GM23338 (cell line): ENCODE measurements around the gene PXMP2.

Source experiments
- CREB1 ChIP-seq: fragments of 250-450 bp; sonication (Bioruptor Pico); IDR thresholded peaks from 2 replicates; pipeline ENCODE4 v1.5.0; 2020; ENCODE audit warnings: low read depth, mild to moderate bottlenecking, moderate library complexity
- EZH2 ChIP-seq: fragments of 200-600 bp; sonication (generic); IDR thresholded peaks from one replicate; pipeline ENCODE4 v1.8.0; 2017; ENCODE audit warnings: antibody characterized with exemption, mild to moderate bottlenecking, low read depth; ENCODE audit not compliant: unreplicated experiment
- EZH2phosphoT487 ChIP-seq: fragments of 200-600 bp; sonication (generic); IDR thresholded peaks from one replicate; pipeline ENCODE4 v1.8.1; 2018; ENCODE audit warnings: antibody characterized with exemption; ENCODE audit not compliant: unreplicated experiment
- JUNB ChIP-seq: IDR thresholded peaks from one replicate; pipeline ENCODE4 v1.6.1; 2016; ENCODE audit warnings: antibody characterized with exemption; ENCODE audit not compliant: unreplicated experiment
- NANOG ChIP-seq: IDR thresholded peaks from 2 replicates; pipeline ENCODE4 v1.6.1; 2016; ENCODE audit warnings: antibody characterized with exemption, borderline replicate concordance
- POLR2AphosphoS5 ChIP-seq: IDR thresholded peaks from 2 replicates; pipeline ENCODE4 v1.6.1; 2016; ENCODE audit warnings: antibody characterized with exemption, low read depth
- REST ChIP-seq: IDR thresholded peaks from one replicate; pipeline ENCODE4 v1.6.1; 2018; ENCODE audit warnings: antibody characterized with exemption; ENCODE audit not compliant: unreplicated experiment
- STAT1 ChIP-seq: IDR thresholded peaks from one replicate; pipeline ENCODE4 v1.6.1; 2016; ENCODE audit warnings: antibody characterized with exemption; ENCODE audit not compliant: unreplicated experiment
- TF ChIP-seq, protein P1 (sequence below), 2 experiments: fragments of 200-600 bp in 1 of 2; sonication (generic) in 1 of 2; conservative IDR thresholded peaks; 2 replicates each; pipeline versions ENCODE4 v1.5.1 to v1.6.1; 2016 to 2017; ENCODE audit warnings: antibody characterized with exemption in 2 of 2, low read depth in 2 of 2, mild to moderate bottlenecking in 2 of 2, moderate library complexity in 1 of 2
- TF ChIP-seq, protein P2 (sequence below): IDR thresholded peaks from 2 replicates; pipeline ENCODE4 v1.6.1; 2016; ENCODE audit warnings: antibody characterized with exemption
- TF ChIP-seq, protein P3 (sequence below): fragments of 250-450 bp; sonication (Bioruptor Pico); IDR thresholded peaks from 2 replicates; pipeline ENCODE4 v1.5.0; 2020; ENCODE audit warnings: mild to moderate bottlenecking, moderate library complexity

DNA sequence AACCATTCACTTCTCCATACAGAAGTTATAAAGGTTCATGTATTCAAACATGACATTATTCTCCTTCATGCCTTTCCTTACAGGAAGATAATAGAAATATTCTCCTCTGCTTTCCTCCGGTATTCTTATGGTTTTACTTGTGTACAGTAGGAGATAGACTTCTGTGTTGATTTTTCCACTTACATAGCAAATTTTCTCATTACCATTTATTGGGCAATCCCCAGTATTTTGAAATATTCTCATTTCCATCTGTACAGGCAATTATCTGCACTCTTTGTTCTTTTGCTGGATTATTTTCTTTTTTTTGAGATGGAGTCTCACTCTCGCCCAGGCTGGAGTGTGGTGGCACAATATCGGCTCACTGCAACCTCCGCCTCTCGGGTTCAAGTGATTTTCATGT, 11.0 kb downstream of the PXMP2 start:
- TF ChIP-seq, protein P1, sequence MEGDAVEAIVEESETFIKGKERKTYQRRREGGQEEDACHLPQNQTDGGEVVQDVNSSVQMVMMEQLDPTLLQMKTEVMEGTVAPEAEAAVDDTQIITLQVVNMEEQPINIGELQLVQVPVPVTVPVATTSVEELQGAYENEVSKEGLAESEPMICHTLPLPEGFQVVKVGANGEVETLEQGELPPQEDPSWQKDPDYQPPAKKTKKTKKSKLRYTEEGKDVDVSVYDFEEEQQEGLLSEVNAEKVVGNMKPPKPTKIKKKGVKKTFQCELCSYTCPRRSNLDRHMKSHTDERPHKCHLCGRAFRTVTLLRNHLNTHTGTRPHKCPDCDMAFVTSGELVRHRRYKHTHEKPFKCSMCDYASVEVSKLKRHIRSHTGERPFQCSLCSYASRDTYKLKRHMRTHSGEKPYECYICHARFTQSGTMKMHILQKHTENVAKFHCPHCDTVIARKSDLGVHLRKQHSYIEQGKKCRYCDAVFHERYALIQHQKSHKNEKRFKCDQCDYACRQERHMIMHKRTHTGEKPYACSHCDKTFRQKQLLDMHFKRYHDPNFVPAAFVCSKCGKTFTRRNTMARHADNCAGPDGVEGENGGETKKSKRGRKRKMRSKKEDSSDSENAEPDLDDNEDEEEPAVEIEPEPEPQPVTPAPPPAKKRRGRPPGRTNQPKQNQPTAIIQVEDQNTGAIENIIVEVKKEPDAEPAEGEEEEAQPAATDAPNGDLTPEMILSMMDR (conservative IDR thresholded peaks at IDR 0.05; ENCODE audit: low read depth in 2 of 2) = no peak
- TF ChIP-seq EZH2 (no peak), POLR2AphosphoS5 (no peak), JUNB (no peak), REST (no peak), EZH2phosphoT487 (no peak), CREB1 (CRISPR knock-in tag) (no peak), NANOG (no peak), STAT1 (no peak)
- TF ChIP-seq, protein P2, sequence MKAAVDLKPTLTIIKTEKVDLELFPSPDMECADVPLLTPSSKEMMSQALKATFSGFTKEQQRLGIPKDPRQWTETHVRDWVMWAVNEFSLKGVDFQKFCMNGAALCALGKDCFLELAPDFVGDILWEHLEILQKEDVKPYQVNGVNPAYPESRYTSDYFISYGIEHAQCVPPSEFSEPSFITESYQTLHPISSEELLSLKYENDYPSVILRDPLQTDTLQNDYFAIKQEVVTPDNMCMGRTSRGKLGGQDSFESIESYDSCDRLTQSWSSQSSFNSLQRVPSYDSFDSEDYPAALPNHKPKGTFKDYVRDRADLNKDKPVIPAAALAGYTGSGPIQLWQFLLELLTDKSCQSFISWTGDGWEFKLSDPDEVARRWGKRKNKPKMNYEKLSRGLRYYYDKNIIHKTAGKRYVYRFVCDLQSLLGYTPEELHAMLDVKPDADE = no peak
- TF ChIP-seq, protein P3, sequence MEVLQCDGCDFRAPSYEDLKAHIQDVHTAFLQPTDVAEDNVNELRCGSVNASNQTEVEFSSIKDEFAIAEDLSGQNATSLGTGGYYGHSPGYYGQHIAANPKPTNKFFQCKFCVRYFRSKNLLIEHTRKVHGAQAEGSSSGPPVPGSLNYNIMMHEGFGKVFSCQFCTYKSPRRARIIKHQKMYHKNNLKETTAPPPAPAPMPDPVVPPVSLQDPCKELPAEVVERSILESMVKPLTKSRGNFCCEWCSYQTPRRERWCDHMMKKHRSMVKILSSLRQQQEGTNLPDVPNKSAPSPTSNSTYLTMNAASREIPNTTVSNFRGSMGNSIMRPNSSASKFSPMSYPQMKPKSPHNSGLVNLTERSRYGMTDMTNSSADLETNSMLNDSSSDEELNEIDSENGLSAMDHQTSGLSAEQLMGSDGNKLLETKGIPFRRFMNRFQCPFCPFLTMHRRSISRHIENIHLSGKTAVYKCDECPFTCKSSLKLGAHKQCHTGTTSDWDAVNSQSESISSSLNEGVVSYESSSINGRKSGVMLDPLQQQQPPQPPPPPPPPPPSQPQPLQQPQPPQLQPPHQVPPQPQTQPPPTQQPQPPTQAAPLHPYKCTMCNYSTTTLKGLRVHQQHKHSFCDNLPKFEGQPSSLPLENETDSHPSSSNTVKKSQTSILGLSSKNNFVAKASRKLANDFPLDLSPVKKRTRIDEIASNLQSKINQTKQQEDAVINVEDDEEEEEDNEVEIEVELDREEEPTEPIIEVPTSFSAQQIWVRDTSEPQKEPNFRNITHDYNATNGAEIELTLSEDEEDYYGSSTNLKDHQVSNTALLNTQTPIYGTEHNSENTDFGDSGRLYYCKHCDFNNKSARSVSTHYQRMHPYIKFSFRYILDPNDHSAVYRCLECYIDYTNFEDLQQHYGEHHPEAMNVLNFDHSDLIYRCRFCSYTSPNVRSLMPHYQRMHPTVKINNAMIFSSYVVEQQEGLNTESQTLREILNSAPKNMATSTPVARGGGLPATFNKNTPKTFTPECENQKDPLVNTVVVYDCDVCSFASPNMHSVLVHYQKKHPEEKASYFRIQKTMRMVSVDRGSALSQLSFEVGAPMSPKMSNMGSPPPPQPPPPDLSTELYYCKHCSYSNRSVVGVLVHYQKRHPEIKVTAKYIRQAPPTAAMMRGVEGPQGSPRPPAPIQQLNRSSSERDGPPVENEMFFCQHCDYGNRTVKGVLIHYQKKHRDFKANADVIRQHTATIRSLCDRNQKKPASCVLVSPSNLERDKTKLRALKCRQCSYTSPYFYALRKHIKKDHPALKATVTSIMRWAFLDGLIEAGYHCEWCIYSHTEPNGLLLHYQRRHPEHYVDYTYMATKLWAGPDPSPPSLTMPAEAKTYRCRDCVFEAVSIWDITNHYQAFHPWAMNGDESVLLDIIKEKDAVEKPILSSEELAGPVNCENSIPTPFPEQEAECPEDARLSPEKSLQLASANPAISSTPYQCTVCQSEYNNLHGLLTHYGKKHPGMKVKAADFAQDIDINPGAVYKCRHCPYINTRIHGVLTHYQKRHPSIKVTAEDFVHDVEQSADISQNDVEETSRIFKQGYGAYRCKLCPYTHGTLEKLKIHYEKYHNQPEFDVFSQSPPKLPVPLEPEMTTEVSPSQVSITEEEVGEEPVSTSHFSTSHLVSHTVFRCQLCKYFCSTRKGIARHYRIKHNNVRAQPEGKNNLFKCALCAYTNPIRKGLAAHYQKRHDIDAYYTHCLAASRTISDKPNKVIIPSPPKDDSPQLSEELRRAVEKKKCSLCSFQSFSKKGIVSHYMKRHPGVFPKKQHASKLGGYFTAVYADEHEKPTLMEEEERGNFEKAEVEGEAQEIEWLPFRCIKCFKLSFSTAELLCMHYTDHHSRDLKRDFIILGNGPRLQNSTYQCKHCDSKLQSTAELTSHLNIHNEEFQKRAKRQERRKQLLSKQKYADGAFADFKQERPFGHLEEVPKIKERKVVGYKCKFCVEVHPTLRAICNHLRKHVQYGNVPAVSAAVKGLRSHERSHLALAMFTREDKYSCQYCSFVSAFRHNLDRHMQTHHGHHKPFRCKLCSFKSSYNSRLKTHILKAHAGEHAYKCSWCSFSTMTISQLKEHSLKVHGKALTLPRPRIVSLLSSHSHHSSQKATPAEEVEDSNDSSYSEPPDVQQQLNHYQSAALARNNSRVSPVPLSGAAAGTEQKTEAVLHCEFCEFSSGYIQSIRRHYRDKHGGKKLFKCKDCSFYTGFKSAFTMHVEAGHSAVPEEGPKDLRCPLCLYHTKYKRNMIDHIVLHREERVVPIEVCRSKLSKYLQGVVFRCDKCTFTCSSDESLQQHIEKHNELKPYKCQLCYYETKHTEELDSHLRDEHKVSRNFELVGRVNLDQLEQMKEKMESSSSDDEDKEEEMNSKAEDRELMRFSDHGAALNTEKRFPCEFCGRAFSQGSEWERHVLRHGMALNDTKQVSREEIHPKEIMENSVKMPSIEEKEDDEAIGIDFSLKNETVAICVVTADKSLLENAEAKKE = no peak
